Tibial artery (tissue), 4 donors: ENCODE results near the gene GKN2.

Experiments used
- DNase-seq, 2 donors: peaks; one replicate each; pipeline ENCODE4 v3.0.0-alpha.2; 2019
- H3K27ac ChIP-seq, 2 donors: fragments of 200-600 bp; sonication (generic) in 1 of 2; 1 replicate in 1 of 2; 2 replicates in 1 of 2; pipeline ENCODE4 v1.5.1; 2018 to 2019; ENCODE audit warnings: mild to moderate bottlenecking in 1 of 2
- H3K27me3 ChIP-seq, 2 donors: fragments of 200-600 bp; sonication (generic) in 1 of 2; one replicate each; pipeline versions ENCODE4 v1.5.1 to v1.6.0; 2016 to 2019
- H3K36me3 ChIP-seq, 3 donors: fragments of 200-600 bp; sonication (generic) in 2 of 3; one replicate each; pipeline ENCODE4 v1.5.1; 2016 to 2019; ENCODE audit warnings: mild to moderate bottlenecking in 2 of 3
- H3K4me1 ChIP-seq, 4 donors: fragments of 200-600 bp; sonication (generic) in 2 of 4; 1 replicate in 3 of 4; 2 replicates in 1 of 4; pipeline ENCODE4 v1.5.1; 2016 to 2019
- H3K4me3 ChIP-seq, 2 donors: fragments of 200-600 bp; sonication (generic) in 1 of 2; 1 replicate in 1 of 2; 2 replicates in 1 of 2; pipeline ENCODE4 v1.5.1; 2018 to 2019; ENCODE audit warnings: mild to moderate bottlenecking in 2 of 2
- H3K9me3 ChIP-seq, 3 donors: fragments of 200-600 bp; sonication (generic) in 1 of 3; one replicate each; pipeline ENCODE4 v1.5.1; 2016 to 2019
- CTCF ChIP-seq, 2 experiments: fragments of 200-600 bp in 1 of 2; fragments of 450-650 bp in 1 of 2; IDR thresholded peaks; one replicate each; pipeline ENCODE4 v1.5.1; 2017 to 2019; ENCODE audit warnings: antibody characterized with exemption in 2 of 2, mild to moderate bottlenecking in 1 of 2, moderate library complexity in 1 of 2
- intact Hi-C: fragments of 100-400 bp; cut with DNase I; formaldehyde crosslinking; loops from one replicate; pipeline ENCODE4 v1.15.0; 2023; ENCODE audit warnings: low total_unique reads

GKN2 gene

GRCh38 chr2:68921646-68922045 is 31.0 kb downstream of the GKN2 start:
- Histone ChIP-seq H3K36me3 (no peaks in the 10 kb centered on the region), H3K4me3 (no peak overlapping the region), H3K27me3 (no peaks in the 10 kb centered on the region), H3K4me1 (no peaks in the 10 kb centered on the region), H3K27ac (no peak overlapping the region), H3K9me3 (no peaks in the 10 kb centered on the region)
- intact Hi-C loops = loop anchor here (10.0 kb wide), 1 partner anchor 457 kb away; the partner anchor contains the start of genes APLF and FBXO48
- no peak for TF ChIP-seq CTCF (IDR thresholded peaks at IDR 0.05)
- no peak for DNase-seq

- H3K4me3 ChIP-seq = no peak overlapping the region
- H3K27me3 ChIP-seq = no peaks in the 10 kb centered on the region
- DNase-seq = no peak
- H3K27ac ChIP-seq = no peak overlapping the region
- no peak for TF ChIP-seq CTCF (IDR thresholded peaks at IDR 0.05)
- intact Hi-C loops = loop anchor here (10.0 kb wide), 1 partner anchor 456 kb away; the partner anchor contains the start of genes APLF and FBXO48
- H3K9me3 ChIP-seq = no peaks in the 10 kb centered on the region
- peaks cover 0 to 6% (median 0%) of the 10 kb centered on the region in 4 donors for H3K4me1 ChIP-seq
- no peaks in the 10 kb centered on the region for H3K36me3 ChIP-seq
Measured at GRCh38 chr2:68920481-68921170, 32.1 kb downstream of the GKN2 start.

- Histone ChIP-seq H3K27me3 (no peaks in the 10 kb centered on the region), H3K4me1 (peaks cover 0 to 6% (median 0%) of the 10 kb centered on the region in 4 donors), H3K9me3 (no peaks in the 10 kb centered on the region), H3K4me3 (no peak overlapping the region), H3K27ac (no peak overlapping the region), H3K36me3 (no peaks in the 10 kb centered on the region)
- no peak for TF ChIP-seq CTCF (IDR thresholded peaks at IDR 0.05)
- intact Hi-C loops = no loop called here
- no peak for DNase-seq
Measured at GRCh38 chr2:68918497-68918896, 34.2 kb downstream of the GKN2 start.

- intact Hi-C loops = no loop called here
- Histone ChIP-seq H3K27ac (no peak overlapping the region), H3K27me3 (no peaks in the 10 kb centered on the region), H3K9me3 (no peaks in the 10 kb centered on the region), H3K4me1 (peaks cover 0 to 6% (median 0%) of the 10 kb centered on the region in 4 donors), H3K4me3 (no peak overlapping the region), H3K36me3 (no peaks in the 10 kb centered on the region)
- no peak for TF ChIP-seq CTCF (IDR thresholded peaks at IDR 0.05)
- no peak for DNase-seq
Measured at GRCh38 chr2:68917034-68917718, 35.5 kb downstream of the GKN2 start.

GRCh38 chr2:68916226-68916625 is 36.5 kb downstream of the GKN2 start:
- Histone ChIP-seq H3K36me3 (no peaks in the 10 kb centered on the region), H3K4me3 (no peak overlapping the region), H3K4me1 (peaks cover 0 to 6% (median 0%) of the 10 kb centered on the region in 4 donors), H3K9me3 (no peaks in the 10 kb centered on the region), H3K27ac (no peak overlapping the region), H3K27me3 (no peaks in the 10 kb centered on the region)
- TF ChIP-seq CTCF (IDR thresholded peaks at IDR 0.05) = no peak
- no peak for DNase-seq
- intact Hi-C loops = no loop called here
